ENCODE measurements around the gene MAML3. TPM values are rescaled to one million over a fixed set of nuclear protein-coding genes. Genes with fewer than 3 reads are reported as not detected.

Gene MAML3
- total RNA-seq, 2 donors from 2014 or later: 29.2 to 32.2 TPM

GRCh38 chr4:139844057-139844456 is 309.9 kb downstream of the MAML3 start:
- peaks cover 30% of the 10 kb centered on the region for H3K4me1 ChIP-seq (ENCODE audit: control insufficient read depth, insufficient read depth, low read length)
- no peaks in the 10 kb centered on the region for H3K9me3 Mint-ChIP-seq

GRCh38 chr4:139843641-139844040 is 310.3 kb downstream of the MAML3 start:
- Mint-ChIP-seq H3K36me3 (ENCODE audit: low read depth) (peaks cover 5% of the 10 kb centered on the region), H3K4me3 (no peak overlapping the region), H3K9me3 (no peaks in the 10 kb centered on the region), H3K27ac (no peak overlapping the region), H3K4me1 (peaks cover 51% of the 10 kb centered on the region), H3K27me3 (ENCODE audit: insufficient read depth) (no peaks in the 10 kb centered on the region)
- 96% methylated on average over 5 of the region's 5 CpGs for WGBS, 2 experiments (ENCODE audit: insufficient coverage in 1 of 2, insufficient read length in 1 of 2)
- Histone ChIP-seq H3K4me3 (ENCODE audit: low read length) (no peak overlapping the region), H3K27ac (ENCODE audit: low read depth, low read length) (no peak overlapping the region), H3K9me3 (ENCODE audit: control insufficient read depth, low read length) (no peaks in the 10 kb centered on the region), H3K4me1 (ENCODE audit: control insufficient read depth, insufficient read depth, low read length) (peaks cover 27% of the 10 kb centered on the region), H3K36me3 (ENCODE audit: control insufficient read depth, insufficient read depth, low read length) (peaks cover 5% of the 10 kb centered on the region), H3K27me3 (ENCODE audit: control insufficient read depth, insufficient read depth, low read length, poor library complexity, severe bottlenecking) (no peaks in the 10 kb centered on the region), H3K9ac (ENCODE audit: extremely low read depth, low read length, poor library complexity, severe bottlenecking) (no peak overlapping the region)
- no peak for DNase-seq
- no peak for TF ChIP-seq CTCF (conservative IDR thresholded peaks at IDR 0.05)

More at GRCh38 chr4:139844057-139844456, 309.9 kb downstream of the MAML3 start:
- no peak for DNase-seq
- Mint-ChIP-seq H3K4me3 (no peak overlapping the region), H3K4me1 (peaks cover 55% of the 10 kb centered on the region), H3K27ac (no peak overlapping the region), H3K27me3 (ENCODE audit: insufficient read depth) (no peaks in the 10 kb centered on the region), H3K36me3 (ENCODE audit: low read depth) (peaks cover 3% of the 10 kb centered on the region)
- Histone ChIP-seq H3K27ac (ENCODE audit: low read depth, low read length) (no peak overlapping the region), H3K4me3 (ENCODE audit: low read length) (no peak overlapping the region), H3K9me3 (ENCODE audit: control insufficient read depth, low read length) (no peaks in the 10 kb centered on the region), H3K9ac (ENCODE audit: extremely low read depth, low read length, poor library complexity, severe bottlenecking) (no peak overlapping the region), H3K27me3 (ENCODE audit: control insufficient read depth, insufficient read depth, low read length, poor library complexity, severe bottlenecking) (no peaks in the 10 kb centered on the region), H3K36me3 (ENCODE audit: control insufficient read depth, insufficient read depth, low read length) (peaks cover 5% of the 10 kb centered on the region)
- TF ChIP-seq CTCF (conservative IDR thresholded peaks at IDR 0.05): no peak
- WGBS, 2 experiments (ENCODE audit: insufficient coverage in 1 of 2, insufficient read length in 1 of 2): 78 to 95% methylated on average over 1 to 2 of the region's 2 CpGs

GRCh38 chr4:139841464-139842195 is 312.4 kb downstream of the MAML3 start:
- peaks cover 13% of the 10 kb centered on the region for H3K36me3 ChIP-seq (ENCODE audit: control insufficient read depth, insufficient read depth, low read length)
- Mint-ChIP-seq H3K4me1 (peaks cover 32% of the 10 kb centered on the region), H3K27ac (peak overlapping the region; percentile 74), H3K27me3 (ENCODE audit: insufficient read depth) (no peaks in the 10 kb centered on the region), H3K36me3 (ENCODE audit: low read depth) (peaks cover 12% of the 10 kb centered on the region), H3K9me3 (no peaks in the 10 kb centered on the region), H3K4me3 (no peak overlapping the region)
- peaks cover 13% of the 10 kb centered on the region for H3K4me1 ChIP-seq (ENCODE audit: control insufficient read depth, insufficient read depth, low read length)
- peak overlapping the region; percentile 11 for H3K4me3 ChIP-seq (ENCODE audit: low read length)
- H3K27ac ChIP-seq (ENCODE audit: low read depth, low read length): peak overlapping the region; percentile 4
- TF ChIP-seq CTCF (conservative IDR thresholded peaks at IDR 0.05): peak; percentile 67
- no peaks in the 10 kb centered on the region for H3K9me3 ChIP-seq (ENCODE audit: control insufficient read depth, low read length)
- no peak for DNase-seq
- 78 to 79% methylated on average over 9 to 10 of the region's 10 CpGs for WGBS, 2 experiments (ENCODE audit: insufficient coverage in 1 of 2, insufficient read length in 1 of 2)
- H3K27me3 ChIP-seq (ENCODE audit: control insufficient read depth, insufficient read depth, low read length, poor library complexity, severe bottlenecking): no peaks in the 10 kb centered on the region
- no peak overlapping the region for H3K9ac ChIP-seq (ENCODE audit: extremely low read depth, low read length, poor library complexity, severe bottlenecking)
